Tibial nerve (tissue), 4 donors: Measurements from ENCODE around the gene GPR152. TPM values are rescaled to one million over a fixed set of nuclear protein-coding genes. Genes with fewer than 3 reads are reported as not detected.
"Not testable (repeated sequence)": the region's sequence is repeated elsewhere in the genome, so short reads cannot be mapped to it uniquely, and the experiment has no call there.

ENCODE experiments used
- DNase-seq, 2 donors: peaks; one replicate each; pipeline ENCODE4 v3.0.0-alpha.2; 2019; ENCODE audit warnings: low spot score in 2 of 2
- H3K27ac ChIP-seq, 4 donors: fragments of 200-600 bp; sonication (generic) in 3 of 4; one replicate each; pipeline ENCODE4 v1.5.1; 2017 to 2019; ENCODE audit warnings: mild to moderate bottlenecking in 1 of 4
- H3K27me3 ChIP-seq, 2 donors: fragments of 200-600 bp; sonication (generic) in 1 of 2; one replicate each; pipeline versions ENCODE4 v1.5.1 to v1.6.0; 2017 to 2019
- H3K36me3 ChIP-seq, 3 donors: fragments of 200-600 bp; sonication (generic); one replicate each; pipeline ENCODE4 v1.5.1; 2018 to 2019
- H3K4me1 ChIP-seq, 4 donors: fragments of 200-600 bp; sonication (generic) in 3 of 4; one replicate each; pipeline ENCODE4 v1.5.1; 2017 to 2019
- H3K4me3 ChIP-seq, 4 donors: fragments of 200-600 bp; sonication (generic) in 3 of 4; one replicate each; pipeline ENCODE4 v1.5.1; 2017 to 2019; ENCODE audit warnings: mild to moderate bottlenecking in 1 of 4, moderate library complexity in 1 of 4
- H3K9me3 ChIP-seq, 4 donors: fragments of 200-600 bp; sonication (generic) in 3 of 4; one replicate each; pipeline ENCODE4 v1.5.1; 2017 to 2019
- CTCF ChIP-seq, 5 experiments: fragments of 200-600 bp in 3 of 5; fragments of 450-650 bp in 2 of 5; sonication (generic) in 3 of 5; IDR thresholded peaks; one replicate each; pipeline ENCODE4 v1.5.1; 2016 to 2019; ENCODE audit warnings: antibody characterized with exemption in 5 of 5, mild to moderate bottlenecking in 3 of 5, moderate library complexity in 2 of 5
- EP300 ChIP-seq, 2 donors: sonication (generic); formaldehyde crosslinking; IDR thresholded peaks; one replicate each; pipeline ENCODE4 v1.6.1; 2017; ENCODE audit warnings: antibody characterized with exemption in 2 of 2, mild to moderate bottlenecking in 1 of 2
- POLR2A ChIP-seq, 2 donors: fragments of 450-650 bp; IDR thresholded peaks; one replicate each; pipeline ENCODE4 v1.6.1; 2017; ENCODE audit warnings: antibody characterized with exemption in 2 of 2, mild to moderate bottlenecking in 2 of 2, moderate library complexity in 2 of 2
- WGBS, 2 donors: methylation state at CpG; one replicate each; pipeline ENCODE4 v1.1.5; 2018; 5-methylcytosine and 5-hydroxymethylcytosine counted together
- total RNA-seq, 4 donors: library from RNA; depleted of rRNA; stranded (reverse); fragments of >200 nt; gene quantifications; one replicate each; pipeline ENCODE4 v1.1.0, GENCODE V29; 2016

Gene GPR152
- total RNA-seq, 4 donors from 2014 or later, result not detected

GRCh38 chr11:67406420-67406968, 46.0 kb downstream of the GPR152 start:
- peaks cover 0 to 63% (median 45%) of the 10 kb centered on the region in 4 donors for H3K4me1 ChIP-seq
- peaks cover 0 to 31% of the 10 kb centered on the region in 2 donors for H3K27me3 ChIP-seq
- H3K36me3 ChIP-seq, result no peaks in the 10 kb centered on the region
- 66 to 78% methylated on average over 7 to 17 of the region's 18 CpGs for WGBS, 2 donors
- TF ChIP-seq POLR2A (IDR thresholded peaks at IDR 0.05) (no peak), CTCF (IDR thresholded peaks at IDR 0.05) (no peak), EP300 (IDR thresholded peaks at IDR 0.05) (no peak)
- peak overlapping the region in 2 of 4 donors; percentile 4 to 77 for H3K27ac ChIP-seq
- no peaks in the 10 kb centered on the region for H3K9me3 ChIP-seq
- no peak overlapping the region for H3K4me3 ChIP-seq
- DNase-seq, result no peak

- TF ChIP-seq EP300 (IDR thresholded peaks at IDR 0.05), result no peak
- TF ChIP-seq POLR2A (IDR thresholded peaks at IDR 0.05), result no peak
- no peak for TF ChIP-seq CTCF (IDR thresholded peaks at IDR 0.05)
- H3K27me3 ChIP-seq, result peaks cover 0 to 24% of the 10 kb centered on the region in 2 donors
- DNase-seq, result no peak
- 75 to 97% methylated on average over 3 to 7 of the region's 9 CpGs for WGBS, 2 donors
- peaks cover 0 to 59% (median 42%) of the 10 kb centered on the region in 4 donors for H3K4me1 ChIP-seq
- no peak overlapping the region for H3K4me3 ChIP-seq
- peak overlapping the region in 2 of 4 donors; percentile 34 to 77 for H3K27ac ChIP-seq
- no peaks in the 10 kb centered on the region for H3K9me3 ChIP-seq
- H3K36me3 ChIP-seq, result no peaks in the 10 kb centered on the region
Measured at GRCh38 chr11:67405688-67406339, 46.7 kb downstream of the GPR152 start.

GRCh38 chr11:67405196-67405567, 47.3 kb downstream of the GPR152 start:
- Histone ChIP-seq H3K4me3 (peak overlapping the region in 1 of 4 donors; percentile 51), H3K4me1 (peaks cover 0 to 59% (median 43%) of the 10 kb centered on the region in 4 donors), H3K27me3 (peaks cover 0 to 18% of the 10 kb centered on the region in 2 donors), H3K36me3 (peaks cover 0 to 4% (median 0%) of the 10 kb centered on the region in 3 donors), H3K9me3 (no peaks in the 10 kb centered on the region), H3K27ac (peak overlapping the region in 2 of 4 donors; percentile 47 to 80)
- 70 to 75% methylated on average over 2 to 6 of the region's 6 CpGs for WGBS, 2 donors
- no peak for DNase-seq
- TF ChIP-seq POLR2A (IDR thresholded peaks at IDR 0.05), result no peak
- no peak for TF ChIP-seq EP300 (IDR thresholded peaks at IDR 0.05)
- TF ChIP-seq CTCF (IDR thresholded peaks at IDR 0.05), result no peak

- Histone ChIP-seq H3K36me3 (peaks cover 0 to 9% (median 0%) of the 10 kb centered on the region in 3 donors), H3K4me1 (peaks cover 0 to 59% (median 41%) of the 10 kb centered on the region in 4 donors), H3K9me3 (no peaks in the 10 kb centered on the region), H3K27me3 (peaks cover 0 to 12% of the 10 kb centered on the region in 2 donors), H3K4me3 (peak overlapping the region in 2 of 4 donors; percentile 31 to 51), H3K27ac (peak overlapping the region in 3 of 4 donors; percentile 42 to 80 (median 47))
- no peak for DNase-seq
- TF ChIP-seq POLR2A (IDR thresholded peaks at IDR 0.05) (no peak), CTCF (IDR thresholded peaks at IDR 0.05) (no peak)
- 52 to 64% methylated on average over 6 to 13 of the region's 13 CpGs for WGBS, 2 donors
Measured at GRCh38 chr11:67404515-67405195, 47.9 kb downstream of the GPR152 start.

- Histone ChIP-seq H3K36me3 (peaks cover 0 to 25% (median 14%) of the 10 kb centered on the region in 3 donors), H3K4me1 (peaks cover 0 to 64% (median 30%) of the 10 kb centered on the region in 4 donors), H3K27ac (peak overlapping the region in 1 of 4 donors; percentile 80)
- 95 to 96% methylated on average over 9 of the region's 9 CpGs for WGBS, 2 donors
- DNase-seq, H3K4me3 ChIP-seq, H3K9me3 ChIP-seq, H3K27me3 ChIP-seq: not testable (repeated sequence)
Measured at GRCh38 chr11:67403085-67403484, 49.4 kb downstream of the GPR152 start.

GRCh38 chr11:67402192-67402839, 50.2 kb downstream of the GPR152 start:
- not testable (repeated sequence) for H3K9me3 ChIP-seq
- WGBS, 2 donors, result 51 to 52% methylated on average over 19 of the region's 19 CpGs

More at GRCh38 chr11:67402192-67402839, 50.2 kb downstream of the GPR152 start:
- Histone ChIP-seq H3K36me3 (peaks cover 0 to 32% (median 20%) of the 10 kb centered on the region in 3 donors), H3K27ac (peak overlapping the region; percentile 86 to 98 (median 89)), H3K4me1 (peaks cover 0 to 67% (median 27%) of the 10 kb centered on the region in 4 donors), H3K4me3 (peak overlapping the region; percentile 40 to 91 (median 82))
- not testable (repeated sequence) for H3K27me3 ChIP-seq, DNase-seq
